Measurements from ENCODE around the gene CASTOR1.

CASTOR1 gene

GRCh38 chr22:30325724-30326254, 36.5 kb upstream of the CASTOR1 start:
- Mint-ChIP-seq H3K27ac (peak overlapping the region; percentile 30), H3K4me3 (peak overlapping the region; percentile 89), H3K9me3 (no peaks in the 10 kb centered on the region), H3K36me3 (peaks cover 27% of the 10 kb centered on the region), H3K27me3 (no peaks in the 10 kb centered on the region), H3K4me1 (peaks cover 59% of the 10 kb centered on the region)
- ATAC-seq = no peak

- H3K27me3 Mint-ChIP-seq = no peaks in the 10 kb centered on the region
- peaks cover 27% of the 10 kb centered on the region for H3K36me3 Mint-ChIP-seq
- H3K27ac Mint-ChIP-seq = peak overlapping the region; percentile 30
- ATAC-seq = no peak
- H3K4me3 Mint-ChIP-seq = peak overlapping the region; percentile 89
- H3K4me1 Mint-ChIP-seq = peaks cover 65% of the 10 kb centered on the region
- H3K9me3 Mint-ChIP-seq = no peaks in the 10 kb centered on the region
Observed at GRCh38 chr22:30325065-30325720, 35.9 kb upstream of the CASTOR1 start.

- Mint-ChIP-seq H3K27me3 (no peaks in the 10 kb centered on the region), H3K9me3 (no peaks in the 10 kb centered on the region), H3K4me1 (peaks cover 75% of the 10 kb centered on the region), H3K27ac (no peak overlapping the region), H3K36me3 (peaks cover 27% of the 10 kb centered on the region), H3K4me3 (peak overlapping the region; percentile 11)
- no peak for ATAC-seq
Observed at GRCh38 chr22:30324014-30324730, 34.9 kb upstream of the CASTOR1 start.

GRCh38 chr22:30323246-30323645, 33.9 kb upstream of the CASTOR1 start:
- Mint-ChIP-seq H3K9me3 (no peaks in the 10 kb centered on the region), H3K4me1 (peaks cover 84% of the 10 kb centered on the region), H3K4me3 (no peak overlapping the region), H3K36me3 (peaks cover 36% of the 10 kb centered on the region), H3K27ac (no peak overlapping the region), H3K27me3 (no peaks in the 10 kb centered on the region)
- no peak for ATAC-seq

- Mint-ChIP-seq H3K27me3 (no peaks in the 10 kb centered on the region), H3K4me1 (peaks cover 80% of the 10 kb centered on the region), H3K36me3 (peaks cover 40% of the 10 kb centered on the region), H3K4me3 (no peak overlapping the region), H3K27ac (no peak overlapping the region), H3K9me3 (no peaks in the 10 kb centered on the region)
- no peak for ATAC-seq
Observed at GRCh38 chr22:30321461-30321860, 32.2 kb upstream of the CASTOR1 start.

- Mint-ChIP-seq H3K36me3 (peaks cover 38% of the 10 kb centered on the region), H3K27ac (no peak overlapping the region), H3K27me3 (no peaks in the 10 kb centered on the region), H3K4me3 (no peak overlapping the region), H3K4me1 (peaks cover 81% of the 10 kb centered on the region), H3K9me3 (no peaks in the 10 kb centered on the region)
- no peak for ATAC-seq
Observed at GRCh38 chr22:30320021-30320556, 30.8 kb upstream of the CASTOR1 start.

- Mint-ChIP-seq H3K27ac (peak overlapping the region; percentile 58), H3K27me3 (no peaks in the 10 kb centered on the region), H3K36me3 (peaks cover 37% of the 10 kb centered on the region), H3K4me3 (no peak overlapping the region), H3K4me1 (peaks cover 81% of the 10 kb centered on the region), H3K9me3 (no peaks in the 10 kb centered on the region)
- no peak for ATAC-seq
Observed at GRCh38 chr22:30318799-30319419, 29.6 kb upstream of the CASTOR1 start.

- peaks cover 80% of the 10 kb centered on the region for H3K4me1 Mint-ChIP-seq
- peaks cover 42% of the 10 kb centered on the region for H3K36me3 Mint-ChIP-seq
- no peak for ATAC-seq
- no peak overlapping the region for H3K4me3 Mint-ChIP-seq
- no peaks in the 10 kb centered on the region for H3K9me3 Mint-ChIP-seq
- no peaks in the 10 kb centered on the region for H3K27me3 Mint-ChIP-seq
- H3K27ac Mint-ChIP-seq = peak overlapping the region; percentile 58
Observed at GRCh38 chr22:30317778-30318177, 28.5 kb upstream of the CASTOR1 start.

- Mint-ChIP-seq H3K9me3 (no peaks in the 10 kb centered on the region), H3K4me1 (peaks cover 86% of the 10 kb centered on the region), H3K27ac (peak overlapping the region; percentile 82), H3K27me3 (no peaks in the 10 kb centered on the region), H3K4me3 (no peak overlapping the region), H3K36me3 (peaks cover 45% of the 10 kb centered on the region)
- no peak for ATAC-seq
Observed at GRCh38 chr22:30315962-30316576, 26.8 kb upstream of the CASTOR1 start.

GRCh38 chr22:30314915-30315314, 25.6 kb upstream of the CASTOR1 start:
- Mint-ChIP-seq H3K9me3 (no peaks in the 10 kb centered on the region), H3K27ac (peak overlapping the region; percentile 82), H3K4me1 (peaks cover 87% of the 10 kb centered on the region), H3K36me3 (peaks cover 35% of the 10 kb centered on the region), H3K27me3 (no peaks in the 10 kb centered on the region), H3K4me3 (peak overlapping the region; percentile 53)
- peak; percentile 81 for ATAC-seq

- Mint-ChIP-seq H3K27ac (peak overlapping the region; percentile 82), H3K36me3 (peaks cover 26% of the 10 kb centered on the region), H3K27me3 (no peaks in the 10 kb centered on the region), H3K4me3 (no peak overlapping the region), H3K9me3 (no peaks in the 10 kb centered on the region), H3K4me1 (peaks cover 87% of the 10 kb centered on the region)
- ATAC-seq = no peak
Observed at GRCh38 chr22:30313527-30314363, 24.4 kb upstream of the CASTOR1 start.

- Mint-ChIP-seq H3K27ac (peak overlapping the region; percentile 74), H3K27me3 (no peaks in the 10 kb centered on the region), H3K9me3 (no peaks in the 10 kb centered on the region), H3K4me1 (peaks cover 93% of the 10 kb centered on the region), H3K36me3 (peaks cover 22% of the 10 kb centered on the region), H3K4me3 (no peak overlapping the region)
- ATAC-seq = no peak
Observed at GRCh38 chr22:30312053-30312452, 22.7 kb upstream of the CASTOR1 start.

- H3K27me3 Mint-ChIP-seq = no peaks in the 10 kb centered on the region
- ATAC-seq = no peak
- peaks cover 97% of the 10 kb centered on the region for H3K4me1 Mint-ChIP-seq
- peak overlapping the region; percentile 74 for H3K27ac Mint-ChIP-seq
- peak overlapping the region; percentile 9 for H3K4me3 Mint-ChIP-seq
- no peaks in the 10 kb centered on the region for H3K9me3 Mint-ChIP-seq
- H3K36me3 Mint-ChIP-seq = peaks cover 22% of the 10 kb centered on the region
Observed at GRCh38 chr22:30310881-30311771, 21.8 kb upstream of the CASTOR1 start.
